DMS 273 treated with DMSO at 0.1 percent for 48 hours (cell line): ENCODE measurements around the gene SLC16A7.

Experiments
- DNase-seq: peaks from one replicate; lab custom pipeline; 2025; lab: John Stamatoyannopoulos, UW

Gene SLC16A7

GRCh38 chr12:59668674-59669073 is 72.8 kb downstream of the SLC16A7 start:
- no peak for DNase-seq

GRCh38 chr12:59672273-59672672 is 76.4 kb downstream of the SLC16A7 start:
- no peak for DNase-seq

GRCh38 chr12:59675461-59675860 is 79.6 kb downstream of the SLC16A7 start:
- no peak for DNase-seq

GRCh38 chr12:59677857-59678256 is 82.0 kb downstream of the SLC16A7 start:
- no peak for DNase-seq

GRCh38 chr12:59678759-59679411 is 83.1 kb downstream of the SLC16A7 start:
- DNase-seq: no peak

GRCh38 chr12:59689776-59690175 is 93.9 kb downstream of the SLC16A7 start:
- DNase-seq: no peak

- no peak for DNase-seq
Observed at GRCh38 chr12:59695379-59695778, 99.5 kb downstream of the SLC16A7 start.

- no peak for DNase-seq
Observed at GRCh38 chr12:59698600-59698999, 102.8 kb downstream of the SLC16A7 start.

- no peak for DNase-seq
Observed at GRCh38 chr12:59699421-59700152, 103.8 kb downstream of the SLC16A7 start.

- DNase-seq: no peak
Observed at GRCh38 chr12:59700153-59700450, 104.3 kb downstream of the SLC16A7 start.

GRCh38 chr12:59708064-59708463 is 112.2 kb downstream of the SLC16A7 start:
- no peak for DNase-seq

GRCh38 chr12:59708484-59708883 is 112.7 kb downstream of the SLC16A7 start:
- DNase-seq: peak; percentile 83

GRCh38 chr12:59710004-59710628 is 114.3 kb downstream of the SLC16A7 start:
- no peak for DNase-seq

GRCh38 chr12:59710964-59711363 is 115.1 kb downstream of the SLC16A7 start:
- DNase-seq: no peak

GRCh38 chr12:59715434-59715833 is 119.6 kb downstream of the SLC16A7 start:
- no peak for DNase-seq

GRCh38 chr12:59716043-59716442 is 120.2 kb downstream of the SLC16A7 start:
- DNase-seq: no peak

- DNase-seq: no peak
Observed at GRCh38 chr12:59717436-59717835, 121.6 kb downstream of the SLC16A7 start.

- no peak for DNase-seq
Observed at GRCh38 chr12:59719701-59720100, 123.9 kb downstream of the SLC16A7 start.

GRCh38 chr12:59723520-59723919 is 127.7 kb downstream of the SLC16A7 start:
- DNase-seq: no peak

- DNase-seq: no peak
Observed at GRCh38 chr12:59724011-59724695, 128.3 kb downstream of the SLC16A7 start.

GRCh38 chr12:59733200-59733599 is 137.4 kb downstream of the SLC16A7 start:
- no peak for DNase-seq

GRCh38 chr12:59734371-59734770 is 138.5 kb downstream of the SLC16A7 start:
- DNase-seq: no peak

GRCh38 chr12:59735231-59735630 is 139.4 kb downstream of the SLC16A7 start:
- no peak for DNase-seq
